ENCODE measurements around the gene RAB7A. TPM values are rescaled to one million over a fixed set of nuclear protein-coding genes. Genes with fewer than 3 reads are reported as not detected.

RAB7A gene
- total RNA-seq, 1 donor from 2014 or later: 319 TPM

GRCh38 chr3:128813097-128813496, 87.1 kb downstream of the RAB7A start:
- H2AFZ ChIP-seq (ENCODE audit: low read depth, low read length): no peak overlapping the region
- H3K27ac Mint-ChIP-seq (ENCODE audit: unreplicated experiment): no peak overlapping the region
- H3K9ac ChIP-seq (ENCODE audit: low read length): no peak overlapping the region
- no peaks in the 10 kb centered on the region for H3K4me1 ChIP-seq (ENCODE audit: insufficient read depth, low read length)
- no peaks in the 10 kb centered on the region for H3K27me3 Mint-ChIP-seq (ENCODE audit: low read depth, unreplicated experiment)
- no peaks in the 10 kb centered on the region for H3K9me3 Mint-ChIP-seq (ENCODE audit: unreplicated experiment)
- H3K36me3 ChIP-seq (ENCODE audit: insufficient read depth, low read length): peaks cover 37% of the 10 kb centered on the region
- no peak overlapping the region for H3K4me3 ChIP-seq (ENCODE audit: insufficient read depth, low read depth, low read length)
- H3K9me3 ChIP-seq (ENCODE audit: insufficient read depth, low read depth, low read length): no peaks in the 10 kb centered on the region
- H3K36me3 Mint-ChIP-seq (ENCODE audit: low read depth, unreplicated experiment): peaks cover 29% of the 10 kb centered on the region
- no peaks in the 10 kb centered on the region for H3K4me1 Mint-ChIP-seq (ENCODE audit: low read depth, unreplicated experiment)
- H4K20me1 ChIP-seq (ENCODE audit: insufficient read depth, low read length): peaks cover 28% of the 10 kb centered on the region
- no peak overlapping the region for H3K27ac ChIP-seq (ENCODE audit: low read depth, low read length)
- DNase-seq (ENCODE audit: low read depth) (no peak), FAIRE-seq (no peak)
- H3K27me3 ChIP-seq (ENCODE audit: insufficient read depth, low read length): no peaks in the 10 kb centered on the region
- H3K79me2 ChIP-seq (ENCODE audit: insufficient read depth, low read length): peaks cover 6% of the 10 kb centered on the region
- H3K4me3 Mint-ChIP-seq (ENCODE audit: unreplicated experiment): no peak overlapping the region
- no peak overlapping the region for H3K4me2 ChIP-seq (ENCODE audit: low read length)
- TF ChIP-seq EZH2 (IDR thresholded peaks at IDR 0.05; ENCODE audit: insufficient read depth, low read length): no peak
- TF ChIP-seq, protein P1, sequence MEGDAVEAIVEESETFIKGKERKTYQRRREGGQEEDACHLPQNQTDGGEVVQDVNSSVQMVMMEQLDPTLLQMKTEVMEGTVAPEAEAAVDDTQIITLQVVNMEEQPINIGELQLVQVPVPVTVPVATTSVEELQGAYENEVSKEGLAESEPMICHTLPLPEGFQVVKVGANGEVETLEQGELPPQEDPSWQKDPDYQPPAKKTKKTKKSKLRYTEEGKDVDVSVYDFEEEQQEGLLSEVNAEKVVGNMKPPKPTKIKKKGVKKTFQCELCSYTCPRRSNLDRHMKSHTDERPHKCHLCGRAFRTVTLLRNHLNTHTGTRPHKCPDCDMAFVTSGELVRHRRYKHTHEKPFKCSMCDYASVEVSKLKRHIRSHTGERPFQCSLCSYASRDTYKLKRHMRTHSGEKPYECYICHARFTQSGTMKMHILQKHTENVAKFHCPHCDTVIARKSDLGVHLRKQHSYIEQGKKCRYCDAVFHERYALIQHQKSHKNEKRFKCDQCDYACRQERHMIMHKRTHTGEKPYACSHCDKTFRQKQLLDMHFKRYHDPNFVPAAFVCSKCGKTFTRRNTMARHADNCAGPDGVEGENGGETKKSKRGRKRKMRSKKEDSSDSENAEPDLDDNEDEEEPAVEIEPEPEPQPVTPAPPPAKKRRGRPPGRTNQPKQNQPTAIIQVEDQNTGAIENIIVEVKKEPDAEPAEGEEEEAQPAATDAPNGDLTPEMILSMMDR (IDR thresholded peaks at IDR 0.05; ENCODE audit: insufficient read depth, low read depth, low read length): no peak

- H3K9me3 Mint-ChIP-seq (ENCODE audit: unreplicated experiment): no peaks in the 10 kb centered on the region
- no peak overlapping the region for H2AFZ ChIP-seq (ENCODE audit: low read depth, low read length)
- H3K79me2 ChIP-seq (ENCODE audit: insufficient read depth, low read length): peaks cover 3% of the 10 kb centered on the region
- H3K4me1 ChIP-seq (ENCODE audit: insufficient read depth, low read length): no peaks in the 10 kb centered on the region
- no peaks in the 10 kb centered on the region for H3K9me3 ChIP-seq (ENCODE audit: insufficient read depth, low read depth, low read length)
- no peaks in the 10 kb centered on the region for H3K4me1 Mint-ChIP-seq (ENCODE audit: low read depth, unreplicated experiment)
- H3K27me3 ChIP-seq (ENCODE audit: insufficient read depth, low read length): no peaks in the 10 kb centered on the region
- no peak for TF ChIP-seq EZH2 (IDR thresholded peaks at IDR 0.05; ENCODE audit: insufficient read depth, low read length)
- TF ChIP-seq, protein P1 (IDR thresholded peaks at IDR 0.05; ENCODE audit: insufficient read depth, low read depth, low read length): no peak
- no peak overlapping the region for H3K27ac Mint-ChIP-seq (ENCODE audit: unreplicated experiment)
- no peak overlapping the region for H3K4me3 Mint-ChIP-seq (ENCODE audit: unreplicated experiment)
- no peak for FAIRE-seq
- peaks cover 20% of the 10 kb centered on the region for H4K20me1 ChIP-seq (ENCODE audit: insufficient read depth, low read length)
- no peak for DNase-seq (ENCODE audit: low read depth)
- H3K4me3 ChIP-seq (ENCODE audit: insufficient read depth, low read depth, low read length): no peak overlapping the region
- H3K27me3 Mint-ChIP-seq (ENCODE audit: low read depth, unreplicated experiment): no peaks in the 10 kb centered on the region
- peaks cover 33% of the 10 kb centered on the region for H3K36me3 Mint-ChIP-seq (ENCODE audit: low read depth, unreplicated experiment)
- peaks cover 46% of the 10 kb centered on the region for H3K36me3 ChIP-seq (ENCODE audit: insufficient read depth, low read length)
- H3K4me2 ChIP-seq (ENCODE audit: low read length): no peak overlapping the region
- no peak overlapping the region for H3K27ac ChIP-seq (ENCODE audit: low read depth, low read length)
- no peak overlapping the region for H3K9ac ChIP-seq (ENCODE audit: low read length)
Observed at GRCh38 chr3:128814060-128814459, 88.1 kb downstream of the RAB7A start.

DNA sequence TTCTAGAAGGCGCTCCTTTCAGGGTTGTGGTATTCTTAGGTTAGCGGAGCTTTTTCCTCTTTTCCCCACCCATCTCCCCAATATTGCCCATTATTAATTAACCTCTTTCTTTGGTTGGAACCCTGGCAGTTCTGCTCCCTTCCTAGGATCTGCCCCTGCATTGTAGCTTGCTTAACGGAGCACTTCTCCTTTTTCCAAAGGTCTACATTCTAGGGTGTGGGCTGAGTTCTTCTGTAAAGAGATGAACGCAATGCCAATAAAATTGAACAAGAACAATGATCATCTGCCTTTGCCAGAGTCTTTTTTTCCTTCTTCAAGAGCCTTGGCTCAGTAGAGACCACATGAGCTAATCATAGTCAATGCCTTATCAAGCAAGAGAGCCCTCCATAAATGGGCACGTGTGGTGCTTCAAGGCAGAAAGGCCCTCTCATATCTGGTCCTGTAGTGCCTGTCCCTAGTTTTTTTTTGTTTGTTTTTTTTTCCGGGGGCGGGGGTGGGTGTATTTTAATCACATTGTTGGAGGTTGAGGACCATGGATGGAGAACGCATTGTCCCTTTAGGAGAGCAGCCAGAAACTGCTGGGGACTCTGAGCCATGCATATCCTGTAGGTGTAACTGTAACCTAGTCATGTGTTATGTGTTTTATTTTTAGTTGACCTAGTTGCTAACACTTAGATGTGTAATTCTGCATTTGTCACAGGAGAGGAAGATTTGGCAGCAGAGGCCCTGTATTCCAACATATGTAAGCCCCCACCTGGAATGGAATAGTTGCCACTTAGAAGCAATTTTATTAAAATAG, 88.7 kb downstream of the RAB7A start:
- no peak overlapping the region for H3K27ac Mint-ChIP-seq (ENCODE audit: unreplicated experiment)
- FAIRE-seq: no peak
- H3K36me3 Mint-ChIP-seq (ENCODE audit: low read depth, unreplicated experiment): peaks cover 34% of the 10 kb centered on the region
- no peaks in the 10 kb centered on the region for H3K4me1 Mint-ChIP-seq (ENCODE audit: low read depth, unreplicated experiment)
- no peak overlapping the region for H3K4me2 ChIP-seq (ENCODE audit: low read length)
- peaks cover 15% of the 10 kb centered on the region for H4K20me1 ChIP-seq (ENCODE audit: insufficient read depth, low read length)
- no peaks in the 10 kb centered on the region for H3K9me3 Mint-ChIP-seq (ENCODE audit: unreplicated experiment)
- H3K4me3 Mint-ChIP-seq (ENCODE audit: unreplicated experiment): no peak overlapping the region
- H3K9me3 ChIP-seq (ENCODE audit: insufficient read depth, low read depth, low read length): no peaks in the 10 kb centered on the region
- TF ChIP-seq EZH2 (IDR thresholded peaks at IDR 0.05; ENCODE audit: insufficient read depth, low read length): no peak
- TF ChIP-seq, protein P1 (IDR thresholded peaks at IDR 0.05; ENCODE audit: insufficient read depth, low read depth, low read length): no peak
- peaks cover 3% of the 10 kb centered on the region for H3K79me2 ChIP-seq (ENCODE audit: insufficient read depth, low read length)
- no peaks in the 10 kb centered on the region for H3K27me3 ChIP-seq (ENCODE audit: insufficient read depth, low read length)
- no peak overlapping the region for H3K4me3 ChIP-seq (ENCODE audit: insufficient read depth, low read depth, low read length)
- H3K4me1 ChIP-seq (ENCODE audit: insufficient read depth, low read length): no peaks in the 10 kb centered on the region
- peaks cover 46% of the 10 kb centered on the region for H3K36me3 ChIP-seq (ENCODE audit: insufficient read depth, low read length)
- DNase-seq (ENCODE audit: low read depth): no peak
- no peaks in the 10 kb centered on the region for H3K27me3 Mint-ChIP-seq (ENCODE audit: low read depth, unreplicated experiment)
- no peak overlapping the region for H2AFZ ChIP-seq (ENCODE audit: low read depth, low read length)
- no peak overlapping the region for H3K9ac ChIP-seq (ENCODE audit: low read length)
- no peak overlapping the region for H3K27ac ChIP-seq (ENCODE audit: low read depth, low read length)

Measured in astrocyte (in vitro differentiated cells and primary cell).